GM18520 (cell line): Measurements from ENCODE around the gene LEO1.

Experiments used
- ATAC-seq: cut with Tn5 transposase; IDR thresholded peaks from one replicate; pipeline ENCODE4 v1.9.1; 2021; ENCODE audit not compliant: unreplicated experiment

Gene LEO1

DNA sequence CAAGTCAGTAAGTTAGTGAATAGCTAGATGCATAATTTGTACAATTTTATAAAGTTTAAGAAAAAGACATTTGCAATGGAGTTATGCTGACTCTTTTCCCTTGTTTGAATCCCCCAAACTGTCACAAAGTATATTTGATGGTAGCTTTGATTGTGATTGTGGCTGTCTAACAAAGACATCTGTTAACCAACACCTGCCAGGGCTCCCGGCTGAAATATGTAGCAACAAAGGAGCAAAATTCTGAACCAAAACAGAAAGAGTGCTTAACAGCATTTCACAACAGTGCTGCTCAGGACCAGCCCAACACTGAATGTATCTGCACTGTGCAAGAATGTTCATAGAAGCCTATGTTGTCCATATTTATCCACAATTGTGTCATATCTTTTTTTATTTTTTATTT lies 39.4 kb downstream of the LEO1 start:
- no peak for ATAC-seq

- ATAC-seq = no peak
Observed at GRCh38 chr15:51931638-51932037, 39.9 kb downstream of the LEO1 start.

- no peak for ATAC-seq
Observed at GRCh38 chr15:51931016-51931415, 40.6 kb downstream of the LEO1 start.

- ATAC-seq = no peak
Observed at GRCh38 chr15:51926809-51927208, 44.8 kb downstream of the LEO1 start.

- ATAC-seq = no peak
Observed at GRCh38 chr15:51924156-51925068, 47.2 kb downstream of the LEO1 start.

GRCh38 chr15:51917493-51917892 lies 54.1 kb downstream of the LEO1 start:
- ATAC-seq = no peak

DNA sequence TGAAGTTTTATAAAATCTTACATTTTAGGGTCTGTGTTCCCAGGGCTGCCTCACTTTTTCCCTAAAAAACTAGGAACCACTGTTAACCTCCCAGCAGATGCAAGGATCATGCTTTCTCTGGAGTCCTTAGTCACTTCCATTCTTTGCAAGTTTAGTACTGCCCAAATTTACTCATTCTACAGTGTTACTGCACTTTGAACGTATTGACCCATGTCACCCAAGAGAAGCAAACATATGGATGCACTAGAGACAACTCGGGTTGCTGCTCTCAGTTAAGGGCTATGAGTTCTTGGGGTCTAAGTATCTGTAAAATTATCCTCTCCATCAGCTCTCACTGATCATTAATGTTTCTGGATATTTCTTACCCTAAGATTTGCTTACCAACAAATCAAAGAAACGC lies 59.0 kb downstream of the LEO1 start:
- ATAC-seq = no peak

- no peak for ATAC-seq
Observed at GRCh38 chr15:51909584-51909983, 62.0 kb downstream of the LEO1 start.

GRCh38 chr15:51908316-51908715 lies 63.3 kb downstream of the LEO1 start:
- ATAC-seq = no peak

DNA sequence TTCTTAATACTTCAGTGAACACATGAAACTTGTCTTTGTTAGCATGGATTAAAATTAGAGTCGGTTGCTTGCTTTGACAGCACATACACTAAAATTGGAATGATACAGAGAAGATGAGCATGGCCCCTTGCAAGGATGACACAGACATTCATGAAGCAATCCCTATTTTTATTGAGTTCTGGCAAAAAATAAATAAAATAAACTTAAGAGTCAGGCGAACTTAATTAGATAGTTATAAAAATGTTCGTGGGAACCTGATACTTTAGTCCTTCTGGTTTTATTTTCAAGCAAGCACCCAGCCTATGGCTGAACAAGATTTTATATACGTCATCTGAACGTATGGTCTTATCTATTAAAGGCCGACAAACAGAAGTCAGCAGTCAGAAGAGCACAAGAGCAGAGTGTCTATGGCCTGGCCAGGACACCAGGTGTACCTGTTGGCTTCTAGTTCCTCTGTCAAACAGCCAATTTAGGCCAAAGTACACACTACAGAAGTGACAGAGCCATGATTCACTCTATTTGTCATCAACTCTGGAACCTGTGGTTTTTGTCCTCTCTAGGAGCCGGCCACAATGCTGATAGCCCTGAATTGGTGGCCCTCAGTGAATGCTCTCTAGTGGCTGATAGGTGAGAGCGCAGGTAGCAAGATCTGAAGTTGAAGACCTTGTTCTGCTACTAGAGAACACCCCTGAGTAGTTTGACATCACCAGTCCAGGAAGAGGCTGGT lies 64.3 kb downstream of the LEO1 start:
- no peak for ATAC-seq

GRCh38 chr15:51904931-51905330 lies 66.6 kb downstream of the LEO1 start:
- ATAC-seq = no peak

GRCh38 chr15:51904421-51904820 lies 67.2 kb downstream of the LEO1 start:
- ATAC-seq = no peak

- ATAC-seq = no peak
Observed at GRCh38 chr15:51889486-51889885, 82.1 kb downstream of the LEO1 start.

- ATAC-seq = no peak
Observed at GRCh38 chr15:51888593-51889195, 82.9 kb downstream of the LEO1 start.
